BLaER1 treated with 17β-estradiol and CSF1 and Interleukin-3, amounts not matched to agents 10 nM and 100 nM (cell line): Measurements from ENCODE around the gene RNF14.

Experiments used
- H3K27ac ChIP-seq, 11 experiments: shearing (Covaris generic); formaldehyde crosslinking; 2 replicates each; pipeline ENCODE4 v1.8.1; 2022
- H3K27me3 ChIP-seq, 11 experiments: shearing (Covaris generic); formaldehyde crosslinking; 2 replicates each; pipeline ENCODE4 v1.8.1; 2022
- H3K36me3 ChIP-seq, 11 experiments: shearing (Covaris generic); formaldehyde crosslinking; 2 replicates each; pipeline ENCODE4 v1.8.1; 2022
- H3K4me1 ChIP-seq, 10 experiments: shearing (Covaris generic); formaldehyde crosslinking; 2 replicates each; pipeline ENCODE4 v1.8.1; 2022
- H3K4me2 ChIP-seq, 11 experiments: shearing (Covaris generic); formaldehyde crosslinking; 2 replicates each; pipeline ENCODE4 v1.8.1; 2022
- H3K4me3 ChIP-seq, 10 experiments: shearing (Covaris generic); formaldehyde crosslinking; 2 replicates each; pipeline ENCODE4 v1.8.1; 2022
- H3K9ac ChIP-seq, 11 experiments: shearing (Covaris generic); formaldehyde crosslinking; 2 replicates each; pipeline ENCODE4 v1.8.1; 2022
- H3K9me3 ChIP-seq, 11 experiments: shearing (Covaris generic); formaldehyde crosslinking; replicated peaks in 1 of 11; 2 replicates each; pipeline ENCODE4 v1.8.1; 2022
- H4K20me1 ChIP-seq, 11 experiments: shearing (Covaris generic); formaldehyde crosslinking; 2 replicates each; pipeline ENCODE4 v1.8.1; 2022
- Cebpa-rat ChIP-seq, 11 experiments: shearing (Covaris generic); IDR thresholded peaks; 2 replicates each; pipeline ENCODE4 v1.8.1; 2022

Gene RNF14

DNA sequence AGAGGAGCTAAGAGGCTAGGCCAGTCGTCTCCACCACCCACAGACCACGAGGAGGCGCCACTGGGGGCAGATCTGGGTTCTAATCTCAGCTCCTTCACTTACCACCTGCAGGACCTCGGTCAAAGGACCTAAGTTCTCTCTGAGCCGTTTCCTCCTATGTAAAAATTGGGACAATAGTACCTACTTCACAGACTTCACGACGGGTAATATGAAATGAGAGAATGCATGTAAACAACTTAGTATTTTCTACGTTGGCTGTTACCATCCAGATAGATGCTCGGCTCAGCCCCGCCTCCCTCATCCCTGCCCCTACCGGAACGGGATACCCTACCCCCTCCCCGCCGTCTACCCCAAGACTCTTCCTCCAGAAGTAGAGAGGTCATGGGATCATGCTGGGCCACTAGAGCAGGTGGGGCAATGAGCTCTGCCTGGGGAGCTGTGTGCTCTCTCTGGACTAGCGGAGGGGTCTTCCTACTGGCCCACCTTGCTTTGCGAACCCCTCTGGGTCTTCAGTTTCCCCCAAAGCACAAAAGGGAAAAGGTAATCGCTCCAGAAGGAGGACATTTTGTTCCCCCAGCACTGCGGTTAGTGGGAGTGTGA, 43.4 kb downstream of the RNF14 start:
- Histone ChIP-seq H3K4me3 (peak overlapping the region; percentile 40 to 63 (median 56)), H3K4me1 (peaks cover 44 to 68% (median 54%) of the 10 kb centered on the region in 10 experiments), H3K27ac (peak overlapping the region in 8 of 11 experiments; percentile 36 to 79 (median 50); a peak in 13 of 22 replicates)

DNA sequence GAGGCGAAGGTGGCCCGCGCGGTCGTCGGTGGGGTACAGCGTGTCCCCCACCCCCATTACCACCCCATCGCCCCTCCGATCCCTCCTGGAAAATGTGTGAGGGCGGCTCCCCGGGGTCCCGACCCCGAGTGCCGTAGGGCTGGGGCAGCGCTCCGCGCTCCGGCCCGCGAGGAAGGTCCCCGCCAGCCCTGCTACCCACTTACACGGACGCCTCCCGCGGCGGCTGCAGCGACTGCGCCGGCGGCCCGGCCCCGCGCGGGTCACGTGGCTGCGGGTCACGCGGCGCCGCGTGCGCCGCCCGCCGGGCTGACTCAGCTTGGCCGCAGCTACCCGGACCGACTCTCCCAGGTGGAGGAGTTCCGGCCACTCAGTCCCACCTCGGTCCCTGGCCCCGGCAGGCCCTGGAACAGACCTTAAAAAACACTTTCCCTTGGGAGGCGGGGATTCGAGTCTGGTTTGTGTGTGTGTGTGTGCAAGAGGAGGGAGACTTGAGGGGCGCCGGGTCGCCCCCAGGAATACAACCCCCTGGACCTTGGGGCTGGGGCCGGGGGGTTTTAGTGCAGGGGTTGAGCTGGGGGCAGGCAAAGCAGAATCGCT, 44.0 kb downstream of the RNF14 start, which contains the start of gene GNPDA1:
GNPDA1 (minus strand) TSS at position 236 of the 597 bp plus-strand sequence. CDS start 992 bp downstream, outside the sequence.
- Histone ChIP-seq H3K4me1 (peaks cover 48 to 66% (median 57%) of the 10 kb centered on the region in 10 experiments), H3K9ac (peak within 1 kb of the TSS in 10 of 11 experiments; percentile 21 to 85 (median 54); a peak in 19 of 22 replicates), H3K4me2 (peak within 1 kb of the TSS; percentile 74 to 90 (median 82)), H3K9me3 (peaks cover 0 to 9% (median 0%) of the 10 kb centered on the region in 11 experiments; a peak in 7 of 22 replicates), H3K36me3 (peaks cover 0 to 25% (median 0%) of the 10 kb centered on the region in 11 experiments; a peak in 3 of 22 replicates), H3K27ac (peak within 1 kb of the TSS in 10 of 11 experiments; percentile 12 to 79 (median 47); a peak in 15 of 22 replicates), H4K20me1 (no peaks in the 10 kb centered on the region), H3K27me3 (peaks cover 22 to 47% (median 32%) of the 10 kb centered on the region in 11 experiments), H3K4me3 (peak within 1 kb of the TSS; percentile 40 to 63 (median 56))
- no peak for TF ChIP-seq Cebpa-rat (IDR thresholded peaks at IDR 0.05)

More for the DNA sequence above, 43.4 kb downstream of the RNF14 start:
- no peaks in the 10 kb centered on the region; a peak in 1 of 22 replicates for H4K20me1 ChIP-seq
- peak overlapping the region; percentile 74 to 88 (median 82) for H3K4me2 ChIP-seq
- peak overlapping the region in 10 of 11 experiments; percentile 21 to 85 (median 54); a peak in 17 of 22 replicates for H3K9ac ChIP-seq
- TF ChIP-seq Cebpa-rat (IDR thresholded peaks at IDR 0.05): no peak
- peaks cover 18 to 46% (median 31%) of the 10 kb centered on the region in 11 experiments for H3K27me3 ChIP-seq
- H3K36me3 ChIP-seq: peaks cover 0 to 29% (median 0%) of the 10 kb centered on the region in 11 experiments; a peak in 3 of 22 replicates
- H3K9me3 ChIP-seq: peaks cover 0 to 9% (median 0%) of the 10 kb centered on the region in 11 experiments; a peak in 3 of 22 replicates

- H3K9ac ChIP-seq: no peak overlapping the region
These were observed 45.0 kb downstream of the RNF14 start for GRCh38 chr5:142013734-142014521.

DNA sequence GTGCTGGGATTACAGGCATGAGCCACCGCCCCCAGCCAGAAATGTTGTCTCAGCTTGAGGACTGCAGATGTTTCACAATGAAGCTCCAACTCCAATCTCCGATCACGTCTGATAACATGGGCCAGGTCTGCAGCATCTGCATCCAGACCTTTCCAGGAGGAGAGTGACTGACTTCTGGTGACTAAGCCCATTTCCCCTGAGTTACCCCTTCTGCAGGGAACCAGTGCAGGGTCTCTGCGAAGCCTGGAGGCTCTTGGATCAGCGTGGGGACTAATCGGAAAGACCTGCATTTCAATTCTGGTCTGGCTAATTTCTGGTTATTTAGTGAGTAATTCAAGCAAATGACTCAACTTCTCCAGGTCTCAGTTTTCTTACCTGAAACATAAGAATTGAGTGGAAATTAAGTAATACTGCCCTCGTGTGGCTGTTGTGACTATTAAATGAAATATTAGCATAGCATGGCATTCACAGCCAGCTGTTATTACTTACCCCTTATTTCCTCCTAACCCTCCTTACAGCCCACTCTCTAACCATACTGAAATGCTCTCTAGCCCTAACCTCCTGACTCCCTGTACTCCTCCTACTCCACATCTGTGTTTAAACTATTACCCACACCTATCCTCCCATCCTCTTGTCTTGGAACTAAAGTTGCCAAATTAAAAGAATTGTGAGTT, 46.1 kb downstream of the RNF14 start:
- Histone ChIP-seq H3K27ac (peak overlapping the region; percentile 26 to 75 (median 60); a peak in 15 of 22 replicates), H3K9ac (no peak overlapping the region; a peak in 1 of 22 replicates), H3K9me3 (peaks cover 2 to 18% (median 9%) of the 10 kb centered on the region in 11 experiments; a peak in 21 of 22 replicates), H3K4me2 (peak overlapping the region; percentile 79 to 90 (median 87)), H3K36me3 (peaks cover 0 to 10% (median 0%) of the 10 kb centered on the region in 11 experiments; a peak in 1 of 22 replicates), H3K4me3 (no peak overlapping the region), H4K20me1 (peaks cover 0 to 6% (median 0%) of the 10 kb centered on the region in 11 experiments; a peak in 4 of 22 replicates), H3K27me3 (peaks cover 31 to 58% (median 37%) of the 10 kb centered on the region in 11 experiments), H3K4me1 (peaks cover 58 to 76% (median 66%) of the 10 kb centered on the region in 10 experiments)
- TF ChIP-seq Cebpa-rat (IDR thresholded peaks at IDR 0.05): no peak

More at GRCh38 chr5:142013734-142014521, 45.0 kb downstream of the RNF14 start:
- peaks cover 0 to 16% (median 0%) of the 10 kb centered on the region in 11 experiments; a peak in 3 of 22 replicates for H3K36me3 ChIP-seq
- no peak for TF ChIP-seq Cebpa-rat (IDR thresholded peaks at IDR 0.05)
- H3K4me2 ChIP-seq: peak overlapping the region; percentile 9 to 90 (median 83); a peak in 20 of 22 replicates
- H3K4me1 ChIP-seq: peaks cover 58 to 76% (median 67%) of the 10 kb centered on the region in 10 experiments
- H4K20me1 ChIP-seq: peaks cover 0 to 6% (median 0%) of the 10 kb centered on the region in 11 experiments; a peak in 4 of 22 replicates
- peaks cover 30 to 52% (median 32%) of the 10 kb centered on the region in 11 experiments for H3K27me3 ChIP-seq
- H3K9me3 ChIP-seq: peaks cover 0 to 9% (median 0%) of the 10 kb centered on the region in 11 experiments; a peak in 7 of 22 replicates
- H3K4me3 ChIP-seq: no peak overlapping the region
- H3K27ac ChIP-seq: peak overlapping the region in 1 of 11 experiments; percentile 79; a peak in 2 of 22 replicates

DNA sequence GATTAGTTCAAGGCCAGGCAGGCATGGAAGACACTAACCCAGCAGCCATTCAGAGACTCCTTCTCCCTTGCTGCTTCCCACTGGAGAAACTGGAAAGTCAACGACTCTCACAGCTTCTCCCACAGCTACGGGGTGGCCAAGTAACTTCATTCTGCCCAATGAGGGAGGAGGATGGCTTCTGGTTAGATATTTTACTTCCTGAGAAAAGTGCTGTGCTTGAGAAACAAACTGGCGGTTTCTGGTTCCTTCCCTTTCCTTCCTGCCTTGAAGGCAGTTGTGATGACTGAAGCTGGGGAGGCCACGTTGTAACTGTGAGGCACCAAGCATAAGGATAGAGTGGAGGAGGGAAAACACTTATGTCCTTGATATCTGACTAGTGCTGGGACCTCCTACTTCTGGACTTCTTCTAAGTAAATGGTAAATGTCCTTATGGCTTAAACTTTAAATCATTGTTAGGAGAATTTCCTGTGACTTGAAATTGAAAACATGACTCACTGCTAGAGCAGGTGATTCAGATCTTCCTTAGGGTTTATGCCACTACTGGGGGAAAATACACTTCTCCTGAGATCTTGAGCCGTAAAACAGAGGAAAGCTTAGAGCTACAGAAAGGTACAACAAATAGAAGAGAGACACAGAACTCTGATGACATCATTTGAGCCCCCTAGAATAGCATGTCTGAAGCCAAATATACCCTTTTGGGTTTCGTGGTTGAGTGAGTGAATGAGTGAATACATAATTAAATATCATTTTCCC, 47.1 kb downstream of the RNF14 start:
- Histone ChIP-seq H3K4me1 (peaks cover 58 to 76% (median 66%) of the 10 kb centered on the region in 10 experiments), H3K27me3 (peaks cover 31 to 65% (median 39%) of the 10 kb centered on the region in 11 experiments), H3K4me2 (peak overlapping the region; percentile 79 to 90 (median 87)), H3K9ac (peak overlapping the region in 4 of 11 experiments; percentile 6 to 52 (median 44); a peak in 8 of 22 replicates), H3K36me3 (peaks cover 0 to 5% (median 0%) of the 10 kb centered on the region in 11 experiments; a peak in 1 of 22 replicates), H3K27ac (peak overlapping the region; percentile 26 to 75 (median 60); a peak in 19 of 22 replicates), H4K20me1 (peaks cover 0 to 6% (median 0%) of the 10 kb centered on the region in 11 experiments; a peak in 4 of 22 replicates), H3K4me3 (peak overlapping the region in 4 of 10 experiments; percentile 18 to 23 (median 20); a peak in 5 of 20 replicates), H3K9me3 (peaks cover 11 to 27% (median 18%) of the 10 kb centered on the region in 11 experiments)
- TF ChIP-seq Cebpa-rat (IDR thresholded peaks at IDR 0.05): 0 out of 22 replicates have a peak, but pooled peaks of 1 of the 11 experiments have one; percentile 26

DNA sequence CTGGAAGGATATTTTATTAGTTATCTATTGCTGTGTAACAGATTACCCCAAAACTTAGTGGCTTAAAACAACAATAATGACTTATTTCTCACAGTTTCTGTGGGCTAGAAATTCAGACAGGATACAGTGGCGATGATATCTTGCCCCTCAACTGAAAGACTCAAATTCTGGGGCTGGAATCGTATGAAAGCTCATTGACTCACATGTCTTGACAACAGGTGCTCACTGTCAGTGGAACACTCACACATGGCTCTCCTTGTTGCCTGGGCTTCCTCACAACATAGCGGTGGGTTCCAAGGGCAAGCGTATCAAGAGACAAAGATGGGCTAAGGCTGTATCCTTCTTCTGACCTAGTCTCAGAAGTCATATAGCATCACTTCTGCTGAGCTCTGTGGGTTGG, 47.7 kb downstream of the RNF14 start:
- peaks cover 28 to 65% (median 37%) of the 10 kb centered on the region in 11 experiments for H3K27me3 ChIP-seq
- TF ChIP-seq Cebpa-rat (IDR thresholded peaks at IDR 0.05): no peak
- peak overlapping the region in 5 of 11 experiments; percentile 5 to 75 (median 64); a peak in 10 of 22 replicates for H3K27ac ChIP-seq
- H3K36me3 ChIP-seq: peaks cover 0 to 3% (median 0%) of the 10 kb centered on the region in 11 experiments; a peak in 1 of 22 replicates
- 0 out of 20 replicates have a peak overlapping the region, but pooled peaks of 1 of the 10 experiments have one; percentile 22 for H3K4me3 ChIP-seq
- H3K9ac ChIP-seq: 0 out of 22 replicates have a peak overlapping the region, but pooled peaks of 1 of the 11 experiments have one; percentile 39
- H3K4me2 ChIP-seq: peak overlapping the region; percentile 79 to 90 (median 87)
- H4K20me1 ChIP-seq: peaks cover 0 to 6% (median 0%) of the 10 kb centered on the region in 11 experiments; a peak in 4 of 22 replicates
- peaks cover 61 to 76% (median 68%) of the 10 kb centered on the region in 10 experiments for H3K4me1 ChIP-seq
- peaks cover 16 to 33% (median 24%) of the 10 kb centered on the region in 11 experiments for H3K9me3 ChIP-seq
